PC-9 (cell line): ENCODE results near the gene MAPK10.

Experiments used
- CTCF ChIP-seq: fragments of 200-600 bp; sonication (generic); conservative IDR thresholded peaks from 2 replicates; pipeline ENCODE4 v1.6.1; 2017; ENCODE audit warnings: mixed run types, antibody characterized with exemption, mild to moderate bottlenecking, moderate library complexity
- EZH2 ChIP-seq: fragments of 200-600 bp; sonication (generic); IDR thresholded peaks from 2 replicates; pipeline ENCODE4 v1.8.0; 2017; ENCODE audit warnings: antibody characterized with exemption, low read depth

DNA sequence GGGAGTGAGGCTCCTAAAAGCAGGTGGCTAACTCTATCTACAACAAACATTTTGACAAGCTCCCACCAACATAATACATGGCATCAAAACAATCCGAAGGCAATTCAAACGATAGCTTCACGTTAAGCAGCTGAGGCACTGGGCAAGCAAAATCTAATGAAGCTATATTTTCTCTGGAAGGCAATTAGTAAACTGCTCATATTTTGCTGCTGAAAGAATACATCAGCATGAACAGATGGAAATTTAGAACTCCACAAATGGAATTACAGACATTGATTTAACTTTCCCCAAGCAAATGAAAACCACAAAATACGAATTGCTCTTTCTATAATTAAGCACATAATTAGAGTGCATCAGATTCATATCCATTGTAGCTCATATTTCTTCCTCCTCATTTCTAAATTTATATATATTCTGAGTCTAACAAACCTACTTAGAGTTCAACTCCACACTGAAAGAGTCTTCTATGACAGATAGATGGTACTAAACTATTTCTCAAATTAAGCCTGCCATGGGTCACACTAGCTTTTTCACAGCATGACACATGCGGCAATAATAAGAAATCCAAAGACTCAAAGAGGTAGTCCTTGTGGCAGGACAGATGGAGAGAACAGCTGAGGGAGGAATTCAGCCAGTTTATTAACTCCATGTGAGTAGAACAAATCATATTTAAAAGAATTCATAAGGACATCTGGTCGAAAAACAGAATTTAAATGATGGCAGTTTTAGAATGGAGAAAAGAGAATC is 305.4 kb downstream of the MAPK10 start:
- TF ChIP-seq CTCF (no peak), EZH2 (no peak)
